ENCODE measurements around the gene ARHGEF28.

The ARHGEF28 gene

GRCh38 chr5:73726071-73726470, 100.1 kb downstream of the ARHGEF28 start:
- Histone ChIP-seq H3K4ac (ENCODE audit: low read depth, low read length) (no peak overlapping the region), H3K4me1 (ENCODE audit: control insufficient read depth, low read depth, low read length) (no peaks in the 10 kb centered on the region), H3K79me1 (ENCODE audit: low read length) (no peaks in the 10 kb centered on the region), H3K79me2 (ENCODE audit: control insufficient read depth, insufficient read depth, low read length) (no peaks in the 10 kb centered on the region), H2AK5ac (ENCODE audit: low read length) (no peak overlapping the region), H3K4me2 (ENCODE audit: low read length) (no peak overlapping the region), H2BK120ac (ENCODE audit: low read depth, low read length) (no peak overlapping the region), H2BK5ac (ENCODE audit: low read length) (no peak overlapping the region), H3K4me3 (ENCODE audit: low read length) (no peak overlapping the region), H3K9ac (ENCODE audit: low read length) (no peak overlapping the region), H3K23ac (ENCODE audit: low read length) (no peak overlapping the region), H3K27ac (ENCODE audit: low read depth, low read length) (no peak overlapping the region), H3K27me3 (ENCODE audit: insufficient read depth, low read length, poor library complexity) (no peaks in the 10 kb centered on the region), H4K8ac (ENCODE audit: low read depth, low read length) (no peak overlapping the region), H3K18ac (ENCODE audit: low read length) (no peak overlapping the region), H2BK15ac (replicated peaks; ENCODE audit: low read depth) (no peak overlapping the region), H3K36me3 (ENCODE audit: control insufficient read depth, insufficient read depth, low read length) (no peaks in the 10 kb centered on the region), H4K5ac (ENCODE audit: low read length) (no peak overlapping the region), H3K56ac (ENCODE audit: low read length) (no peak overlapping the region)
- no peak for DNase-seq

- Histone ChIP-seq H3K4me3 (ENCODE audit: low read length) (no peak overlapping the region), H2BK5ac (ENCODE audit: low read length) (no peak overlapping the region), H4K5ac (ENCODE audit: low read length) (no peak overlapping the region), H3K4me1 (ENCODE audit: control insufficient read depth, low read depth, low read length) (no peaks in the 10 kb centered on the region), H3K23ac (ENCODE audit: low read length) (no peak overlapping the region), H3K56ac (ENCODE audit: low read length) (no peak overlapping the region), H2BK15ac (replicated peaks; ENCODE audit: low read depth) (no peak overlapping the region), H3K9ac (ENCODE audit: low read length) (no peak overlapping the region), H2AK5ac (ENCODE audit: low read length) (no peak overlapping the region), H2BK120ac (ENCODE audit: low read depth, low read length) (no peak overlapping the region), H3K36me3 (ENCODE audit: control insufficient read depth, insufficient read depth, low read length) (no peaks in the 10 kb centered on the region), H3K27me3 (ENCODE audit: insufficient read depth, low read length, poor library complexity) (no peaks in the 10 kb centered on the region), H3K79me1 (ENCODE audit: low read length) (no peaks in the 10 kb centered on the region), H3K79me2 (ENCODE audit: control insufficient read depth, insufficient read depth, low read length) (no peaks in the 10 kb centered on the region), H3K4me2 (ENCODE audit: low read length) (no peak overlapping the region), H3K18ac (ENCODE audit: low read length) (no peak overlapping the region), H3K27ac (ENCODE audit: low read depth, low read length) (no peak overlapping the region), H3K4ac (ENCODE audit: low read depth, low read length) (no peak overlapping the region), H4K8ac (ENCODE audit: low read depth, low read length) (no peak overlapping the region)
- no peak for DNase-seq
- WGBS (ENCODE audit: extremely low coverage, insufficient coverage, low lambda C conversion rate): no CpG with 5 or more reads among the region's 5 CpGs
Observed at GRCh38 chr5:73726606-73727231, 100.7 kb downstream of the ARHGEF28 start.

- Histone ChIP-seq H3K27ac (ENCODE audit: low read depth, low read length) (no peak overlapping the region), H4K8ac (ENCODE audit: low read depth, low read length) (no peak overlapping the region), H4K5ac (ENCODE audit: low read length) (no peak overlapping the region), H2BK5ac (ENCODE audit: low read length) (no peak overlapping the region), H3K18ac (ENCODE audit: low read length) (no peak overlapping the region), H2BK120ac (ENCODE audit: low read depth, low read length) (no peak overlapping the region), H3K27me3 (ENCODE audit: insufficient read depth, low read length, poor library complexity) (no peaks in the 10 kb centered on the region), H2BK15ac (replicated peaks; ENCODE audit: low read depth) (no peak overlapping the region), H3K9ac (ENCODE audit: low read length) (no peak overlapping the region), H3K4me3 (ENCODE audit: low read length) (no peak overlapping the region), H3K36me3 (ENCODE audit: control insufficient read depth, insufficient read depth, low read length) (no peaks in the 10 kb centered on the region), H3K4ac (ENCODE audit: low read depth, low read length) (no peak overlapping the region), H3K56ac (ENCODE audit: low read length) (no peak overlapping the region), H3K79me2 (ENCODE audit: control insufficient read depth, insufficient read depth, low read length) (no peaks in the 10 kb centered on the region), H3K79me1 (ENCODE audit: low read length) (no peaks in the 10 kb centered on the region), H3K4me1 (ENCODE audit: control insufficient read depth, low read depth, low read length) (no peaks in the 10 kb centered on the region), H2AK5ac (ENCODE audit: low read length) (no peak overlapping the region), H3K4me2 (ENCODE audit: low read length) (no peak overlapping the region), H3K23ac (ENCODE audit: low read length) (no peak overlapping the region)
- DNase-seq: no peak
- WGBS (ENCODE audit: extremely low coverage, insufficient coverage, low lambda C conversion rate): no CpG with 5 or more reads among the region's 1 CpG
Observed at GRCh38 chr5:73727470-73727869, 101.5 kb downstream of the ARHGEF28 start.

- H2BK5ac ChIP-seq (ENCODE audit: low read length): no peak overlapping the region
- no peaks in the 10 kb centered on the region for H3K79me2 ChIP-seq (ENCODE audit: control insufficient read depth, insufficient read depth, low read length)
- H2BK15ac ChIP-seq (replicated peaks; ENCODE audit: low read depth): no peak overlapping the region
- H2AK5ac ChIP-seq (ENCODE audit: low read length): no peak overlapping the region
- no peak overlapping the region for H4K5ac ChIP-seq (ENCODE audit: low read length)
- no peak overlapping the region for H3K4me3 ChIP-seq (ENCODE audit: low read length)
- H3K23ac ChIP-seq (ENCODE audit: low read length): no peak overlapping the region
- no peaks in the 10 kb centered on the region for H3K4me1 ChIP-seq (ENCODE audit: control insufficient read depth, low read depth, low read length)
- no peak overlapping the region for H3K27ac ChIP-seq (ENCODE audit: low read depth, low read length)
- H3K4ac ChIP-seq (ENCODE audit: low read depth, low read length): no peak overlapping the region
- H3K79me1 ChIP-seq (ENCODE audit: low read length): no peaks in the 10 kb centered on the region
- no peak overlapping the region for H3K56ac ChIP-seq (ENCODE audit: low read length)
- H2BK120ac ChIP-seq (ENCODE audit: low read depth, low read length): no peak overlapping the region
- no peak for DNase-seq
- no CpG with 5 or more reads among the region's 7 CpGs for WGBS (ENCODE audit: extremely low coverage, insufficient coverage, low lambda C conversion rate)
- H3K27me3 ChIP-seq (ENCODE audit: insufficient read depth, low read length, poor library complexity): no peaks in the 10 kb centered on the region
- H3K9ac ChIP-seq (ENCODE audit: low read length): no peak overlapping the region
- no peak overlapping the region for H4K8ac ChIP-seq (ENCODE audit: low read depth, low read length)
- H3K18ac ChIP-seq (ENCODE audit: low read length): no peak overlapping the region
- H3K4me2 ChIP-seq (ENCODE audit: low read length): no peak overlapping the region
- no peaks in the 10 kb centered on the region for H3K36me3 ChIP-seq (ENCODE audit: control insufficient read depth, insufficient read depth, low read length)
Observed at GRCh38 chr5:73728493-73729273, 102.7 kb downstream of the ARHGEF28 start.

GRCh38 chr5:73729329-73729728, 103.3 kb downstream of the ARHGEF28 start:
- H3K79me2 ChIP-seq (ENCODE audit: control insufficient read depth, insufficient read depth, low read length): no peaks in the 10 kb centered on the region
- H3K4ac ChIP-seq (ENCODE audit: low read depth, low read length): no peak overlapping the region

More at GRCh38 chr5:73729329-73729728, 103.3 kb downstream of the ARHGEF28 start:
- no peak overlapping the region for H2BK5ac ChIP-seq (ENCODE audit: low read length)
- WGBS (ENCODE audit: extremely low coverage, insufficient coverage, low lambda C conversion rate): no CpG with 5 or more reads among the region's 3 CpGs
- no peak overlapping the region for H2BK15ac ChIP-seq (replicated peaks; ENCODE audit: low read depth)
- no peak overlapping the region for H3K4me2 ChIP-seq (ENCODE audit: low read length)
- no peaks in the 10 kb centered on the region for H3K36me3 ChIP-seq (ENCODE audit: control insufficient read depth, insufficient read depth, low read length)
- no peak overlapping the region for H3K27ac ChIP-seq (ENCODE audit: low read depth, low read length)
- H2BK120ac ChIP-seq (ENCODE audit: low read depth, low read length): no peak overlapping the region
- H3K23ac ChIP-seq (ENCODE audit: low read length): no peak overlapping the region
- H3K27me3 ChIP-seq (ENCODE audit: insufficient read depth, low read length, poor library complexity): no peaks in the 10 kb centered on the region
- H3K4me1 ChIP-seq (ENCODE audit: control insufficient read depth, low read depth, low read length): no peaks in the 10 kb centered on the region
- no peak overlapping the region for H3K4me3 ChIP-seq (ENCODE audit: low read length)
- DNase-seq: no peak
- no peak overlapping the region for H2AK5ac ChIP-seq (ENCODE audit: low read length)
- no peak overlapping the region for H4K8ac ChIP-seq (ENCODE audit: low read depth, low read length)
- H4K5ac ChIP-seq (ENCODE audit: low read length): no peak overlapping the region
- no peak overlapping the region for H3K56ac ChIP-seq (ENCODE audit: low read length)
- H3K18ac ChIP-seq (ENCODE audit: low read length): no peak overlapping the region
- no peak overlapping the region for H3K9ac ChIP-seq (ENCODE audit: low read length)
- no peaks in the 10 kb centered on the region for H3K79me1 ChIP-seq (ENCODE audit: low read length)
